HG03520 (cell line): ENCODE data around the gene SPACDR.

Experiments
- ATAC-seq: cut with Tn5 transposase; IDR thresholded peaks from one replicate; pipeline ENCODE4 v1.9.1; 2021; ENCODE audit warnings: mild to moderate bottlenecking, moderate library complexity; ENCODE audit not compliant: unreplicated experiment

SPACDR gene

GRCh38 chr7:100419660-100420226 lies 44.3 kb downstream of the SPACDR start:
- no peak for ATAC-seq

GRCh38 chr7:100418930-100419659 lies 45.0 kb downstream of the SPACDR start:
- ATAC-seq = no peak

- ATAC-seq = no peak
These were observed 48.6 kb downstream of the SPACDR start for GRCh38 chr7:100415448-100415847.

GRCh38 chr7:100413889-100414288 lies 50.2 kb downstream of the SPACDR start:
- no peak for ATAC-seq

GRCh38 chr7:100413346-100413745 lies 50.7 kb downstream of the SPACDR start:
- no peak for ATAC-seq

GRCh38 chr7:100411101-100411500 lies 53.0 kb downstream of the SPACDR start:
- ATAC-seq = no peak

GRCh38 chr7:100407285-100408180 lies 56.5 kb downstream of the SPACDR start:
- ATAC-seq = no peak

- ATAC-seq = no peak
These were observed 57.3 kb downstream of the SPACDR start for GRCh38 chr7:100406767-100407166.
